NCI-H524 (cell line): Measurements from ENCODE around the gene KLK14.

Source experiments
- DNase-seq, 2 experiments: peaks; one replicate each; lab custom pipeline; 2025; lab: John Stamatoyannopoulos, UW

KLK14 gene

DNA sequence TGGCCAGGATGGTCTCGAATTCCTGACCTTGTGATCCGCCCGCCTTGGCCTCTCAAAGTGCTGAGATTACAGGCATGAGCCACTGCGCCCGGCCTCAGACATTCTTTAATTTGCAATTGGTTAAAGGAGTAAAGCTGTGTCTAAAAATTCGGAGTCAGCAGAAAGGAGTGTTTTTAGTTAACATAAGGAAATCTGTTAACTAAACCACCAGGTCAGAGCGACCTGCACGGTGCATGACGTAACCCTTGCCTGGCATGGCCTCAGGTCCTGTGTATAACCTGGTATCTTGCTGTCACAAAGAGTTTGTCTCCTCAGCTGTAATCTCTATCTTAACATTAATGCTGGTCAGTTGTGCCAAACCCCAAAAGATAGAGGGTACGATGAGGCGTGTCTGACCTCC, 38.4 kb downstream of the KLK14 start:
- DNase-seq: no peak

DNA sequence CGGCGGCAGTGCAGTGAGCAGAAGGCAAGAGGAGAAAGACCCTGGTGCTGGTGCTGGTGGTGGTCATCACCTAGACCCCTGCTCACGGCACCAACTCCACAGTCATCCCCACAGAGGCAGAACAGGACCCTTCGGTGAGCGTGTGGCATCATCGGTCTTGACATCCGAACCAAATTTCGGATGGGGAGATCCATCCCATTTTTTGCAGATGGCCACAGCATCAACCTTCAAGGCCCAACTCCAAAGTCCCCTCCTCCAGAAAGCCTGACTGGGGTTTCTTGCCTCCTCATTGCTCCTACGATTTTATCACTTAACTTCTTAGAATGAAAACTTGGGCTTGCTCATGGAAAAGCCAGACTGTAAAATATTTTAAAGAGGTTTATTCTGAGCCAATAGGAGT, 39.2 kb downstream of the KLK14 start:
- DNase-seq: no peak

DNA sequence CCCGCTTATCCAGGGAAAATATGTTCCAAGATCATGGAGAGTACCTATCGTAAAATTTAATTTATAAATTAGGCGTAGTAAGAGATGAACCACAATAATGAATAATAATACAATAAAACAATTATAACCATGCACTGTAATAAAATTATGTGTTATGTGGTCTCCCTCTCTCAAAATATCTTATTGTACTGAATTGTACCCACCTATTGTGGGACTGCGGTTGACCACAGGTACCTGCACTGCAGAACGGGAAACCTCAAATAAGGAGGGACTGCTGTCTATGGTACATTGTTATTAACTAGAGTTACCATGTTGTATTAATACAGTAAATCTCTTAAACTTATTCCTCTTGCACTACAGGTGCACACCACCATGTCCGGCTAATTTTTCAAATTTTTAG, 42.5 kb downstream of the KLK14 start:
- no peak for DNase-seq

DNA sequence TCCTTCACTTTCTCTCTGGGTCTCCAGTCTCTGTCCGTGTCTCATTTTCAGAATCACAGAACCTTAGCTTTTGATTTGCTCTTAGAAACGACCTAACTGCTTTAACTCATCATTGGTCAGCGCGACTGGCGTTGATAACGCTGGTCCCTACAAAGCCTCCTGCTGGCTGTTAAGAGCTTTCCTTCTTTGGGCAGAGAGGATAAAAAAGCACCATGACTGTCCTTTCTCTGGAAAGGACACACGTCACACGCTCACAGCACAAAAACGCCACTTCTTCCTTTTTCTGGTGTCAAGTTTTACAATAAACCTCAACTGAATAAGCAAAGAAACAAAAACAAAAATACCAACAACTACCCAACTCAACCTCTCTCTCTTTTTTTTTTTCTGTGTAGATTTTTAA, 46.2 kb downstream of the KLK14 start:
- DNase-seq: no peak

DNA sequence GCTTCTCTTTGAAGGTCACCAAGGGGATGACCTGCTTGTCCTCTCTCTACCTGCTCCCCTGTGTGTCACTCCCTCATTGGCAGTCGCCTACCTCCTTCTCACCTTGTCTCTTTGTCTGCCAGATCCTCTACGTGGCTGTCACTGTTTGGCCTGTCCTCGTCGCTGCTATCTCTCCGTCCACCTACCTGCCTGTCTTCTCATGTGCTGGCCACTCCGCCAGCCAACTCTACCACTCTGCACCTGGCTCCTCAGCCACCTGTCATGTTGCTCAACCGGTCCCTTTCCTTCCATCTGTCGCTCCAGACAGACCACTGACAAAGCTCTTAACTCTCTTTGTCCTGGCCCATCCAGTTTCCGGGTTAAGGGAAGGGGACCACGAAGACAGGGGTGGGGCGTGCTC, 48.0 kb downstream of the KLK14 start, which contains the start of gene KLK12:
KLK12 (minus strand) TSS at position 299 of the 400 bp plus-strand sequence. CDS start 381 bp downstream, outside the sequence.
- DNase-seq: no peak

DNA sequence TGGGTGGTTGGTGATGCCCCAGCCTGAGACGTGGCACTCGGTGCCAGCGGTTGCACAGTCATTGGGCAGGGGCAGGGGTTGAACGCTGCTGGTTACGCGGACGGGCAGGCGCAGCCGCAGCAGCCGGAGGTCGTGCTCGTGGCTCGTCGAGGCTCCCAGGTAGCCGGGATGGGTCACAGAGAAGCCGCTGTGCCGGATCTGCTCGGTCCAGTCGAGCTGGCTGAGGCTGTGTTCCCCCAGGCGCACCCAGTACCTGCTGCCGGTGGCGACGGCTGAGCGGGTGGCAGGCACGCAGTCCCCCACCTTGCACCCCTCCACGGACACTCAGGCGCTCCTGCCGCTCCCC, 50.8 kb downstream of the KLK14 start:
- no peak for DNase-seq

DNA sequence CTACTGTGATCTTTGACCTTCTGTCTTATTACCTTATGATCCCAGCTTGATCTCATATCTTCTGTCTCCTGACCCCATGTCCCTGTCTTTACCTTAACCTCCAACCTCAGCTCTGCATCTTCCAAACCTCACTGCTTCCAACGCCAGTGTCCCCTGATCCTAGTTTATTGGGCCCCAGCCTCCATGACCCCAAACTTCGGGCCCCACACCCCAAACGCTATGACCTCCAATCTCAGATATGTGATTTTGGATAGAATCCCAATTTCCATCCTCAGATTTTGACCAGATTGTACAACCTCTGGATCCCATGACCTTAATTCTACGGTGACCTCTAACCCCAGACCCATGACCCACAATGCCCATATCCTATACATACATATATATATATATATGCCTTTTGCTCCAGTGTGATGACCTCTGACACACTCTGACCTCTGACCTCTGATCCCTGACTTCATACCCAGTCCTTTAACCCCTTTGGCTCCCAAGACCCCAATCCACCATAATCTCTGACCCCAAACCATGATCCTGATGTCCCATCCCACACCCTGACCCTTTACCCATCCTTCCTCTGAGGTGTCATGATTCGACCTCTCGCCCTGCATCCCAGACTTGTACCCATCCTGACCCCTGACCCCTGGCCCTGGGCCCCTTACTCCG, 51.3 kb downstream of the KLK14 start:
- no peak for DNase-seq

DNA sequence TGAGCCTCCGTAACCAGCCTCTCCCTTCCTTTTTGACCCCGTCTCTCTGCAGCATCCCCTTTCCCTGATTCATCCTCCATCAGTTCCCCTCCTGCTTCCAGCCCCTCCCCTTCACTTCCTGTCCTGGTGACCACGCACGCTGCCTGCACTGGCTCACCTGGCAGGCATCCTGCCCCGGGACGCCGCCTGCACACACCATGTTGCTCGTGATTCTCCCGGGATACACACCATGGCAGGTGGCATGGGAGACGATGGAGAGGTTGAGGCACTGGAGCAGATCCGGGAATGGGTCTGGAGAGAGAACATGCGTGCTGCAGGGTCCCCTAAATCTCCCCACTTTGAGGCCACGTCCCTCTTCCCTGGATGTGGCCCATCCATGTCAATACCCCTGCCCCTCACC, 52.1 kb downstream of the KLK14 start:
- no peak for DNase-seq

DNA sequence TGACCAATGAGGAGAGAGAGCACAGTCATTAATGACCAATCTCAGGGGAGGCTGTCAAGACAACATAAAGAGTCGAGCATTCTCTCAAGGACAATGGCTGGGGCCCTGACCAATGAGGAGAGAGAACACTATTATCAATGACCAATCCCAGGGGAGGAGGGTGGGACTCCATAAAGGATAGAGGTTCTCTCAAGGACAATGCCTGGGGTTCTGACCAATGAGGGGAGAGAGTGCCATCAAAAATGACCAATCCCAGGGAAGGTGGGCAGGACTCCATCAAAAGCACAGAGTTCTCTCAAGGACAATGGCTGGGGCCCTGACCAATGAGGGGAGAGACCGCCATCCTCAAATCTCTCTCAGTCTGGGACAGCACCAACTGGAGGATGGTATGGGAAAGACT, 53.0 kb downstream of the KLK14 start:
- DNase-seq: no peak
